NCI-H146 treated with DMSO at 0.1 percent for 48 hours (cell line): ENCODE results near the gene RAB3IL1.

ENCODE experiments used
- DNase-seq: peaks from one replicate; lab custom pipeline; 2025; ENCODE audit not compliant: unreplicated experiment; lab: John Stamatoyannopoulos, UW

The RAB3IL1 gene

DNA sequence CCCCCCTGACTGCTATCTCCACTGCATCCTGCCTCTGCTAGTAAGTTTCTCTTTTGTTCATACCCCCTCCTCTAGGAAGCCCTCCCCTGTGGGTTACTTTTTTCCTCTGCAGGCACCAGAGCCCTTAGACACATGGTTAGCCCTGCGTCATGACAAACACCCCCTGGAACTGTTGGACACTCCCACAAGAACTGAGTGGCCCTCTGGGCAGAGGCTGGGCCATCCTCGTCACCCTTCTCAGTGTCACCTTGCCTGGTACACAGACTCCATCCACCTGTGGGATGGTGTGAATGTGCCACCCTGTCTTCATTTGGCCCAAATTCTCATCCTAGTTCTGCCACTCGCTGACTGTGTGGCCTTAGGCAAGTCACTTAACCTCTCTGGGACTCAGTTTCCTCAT, 4.1 kb upstream of the RAB3IL1 start:
- no peak for DNase-seq

DNA sequence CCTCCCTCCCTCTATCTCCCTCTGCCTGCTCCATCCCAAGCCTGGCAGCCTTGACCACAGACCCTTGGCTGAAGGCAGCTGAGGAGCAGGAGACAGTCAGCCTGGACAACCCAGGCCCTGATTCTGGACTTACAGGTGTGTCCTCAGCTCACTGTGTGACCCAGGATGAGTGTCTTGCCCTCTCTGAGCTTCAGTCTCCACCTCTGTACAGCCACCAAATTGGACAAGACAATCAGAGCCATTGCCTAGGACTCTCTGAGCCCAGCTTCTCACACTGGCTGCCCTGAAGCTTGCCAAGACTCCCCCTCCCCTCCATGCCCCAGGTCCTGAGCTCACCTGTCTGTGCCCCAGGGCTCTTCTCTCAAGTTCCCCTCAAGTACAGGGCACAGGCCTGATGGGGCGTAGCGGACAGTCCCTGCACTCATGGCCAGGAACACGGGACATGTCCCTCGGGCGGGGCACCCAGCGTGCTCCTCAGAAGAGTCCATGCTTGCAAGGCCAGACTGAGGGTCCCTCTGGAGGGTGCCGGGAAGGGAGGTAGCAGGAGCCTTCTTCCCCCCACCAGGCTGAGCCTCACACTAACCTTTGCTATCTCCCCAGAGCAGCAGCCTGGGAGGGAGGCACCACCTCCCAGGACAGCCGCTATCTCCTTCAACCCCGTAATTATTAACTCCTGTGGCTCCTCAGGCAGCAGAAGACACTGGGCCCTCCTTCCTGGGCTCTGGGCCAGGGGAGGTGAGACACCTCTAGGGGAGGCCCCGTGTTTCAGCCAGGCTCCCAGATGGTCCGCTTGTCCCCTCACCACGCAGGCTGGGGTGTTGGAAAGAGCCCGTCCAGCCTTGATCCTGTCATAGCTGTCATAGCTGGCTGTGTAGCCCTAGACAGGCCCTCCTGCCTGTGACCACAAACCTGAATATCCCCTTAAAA, 2.6 kb upstream of the RAB3IL1 start:
- no peak for DNase-seq

DNA sequence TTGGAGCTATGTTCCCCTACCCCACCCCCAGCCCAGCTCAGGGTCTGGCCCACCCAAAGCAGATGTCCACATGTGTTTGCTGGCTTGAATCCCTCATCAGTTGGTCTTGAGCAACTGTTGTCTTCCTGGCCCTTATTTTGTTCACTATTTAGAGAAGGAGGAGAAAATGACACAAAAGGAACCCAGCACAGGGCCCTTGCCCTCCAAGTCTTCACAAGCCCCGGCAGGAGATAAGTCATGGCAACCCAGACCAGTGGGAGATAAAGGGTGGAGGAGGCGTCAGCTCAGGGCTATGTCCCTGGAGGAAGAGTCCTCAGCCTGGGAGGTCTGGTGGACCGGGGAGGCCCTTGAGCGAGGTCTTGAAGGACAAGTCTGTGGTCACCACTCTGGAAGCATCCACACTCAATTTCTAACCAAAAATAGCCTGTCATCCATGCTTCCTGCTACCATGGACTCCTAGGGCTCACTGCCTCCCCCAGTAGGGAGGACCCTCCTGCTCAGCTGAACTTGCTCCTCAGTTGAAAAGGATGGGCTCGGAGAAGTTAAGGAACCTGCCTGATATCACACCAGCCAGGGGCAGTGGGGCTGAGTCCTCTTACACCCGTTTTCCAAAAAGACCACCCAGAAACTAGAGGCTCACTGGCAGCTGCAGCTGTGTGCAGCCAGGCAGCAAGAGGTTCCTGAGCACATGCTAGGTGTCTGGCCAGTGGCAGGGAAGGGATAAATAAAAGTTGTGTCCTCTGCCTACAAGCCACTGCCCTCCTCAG, 1.8 kb upstream of the RAB3IL1 start:
- DNase-seq: no peak

DNA sequence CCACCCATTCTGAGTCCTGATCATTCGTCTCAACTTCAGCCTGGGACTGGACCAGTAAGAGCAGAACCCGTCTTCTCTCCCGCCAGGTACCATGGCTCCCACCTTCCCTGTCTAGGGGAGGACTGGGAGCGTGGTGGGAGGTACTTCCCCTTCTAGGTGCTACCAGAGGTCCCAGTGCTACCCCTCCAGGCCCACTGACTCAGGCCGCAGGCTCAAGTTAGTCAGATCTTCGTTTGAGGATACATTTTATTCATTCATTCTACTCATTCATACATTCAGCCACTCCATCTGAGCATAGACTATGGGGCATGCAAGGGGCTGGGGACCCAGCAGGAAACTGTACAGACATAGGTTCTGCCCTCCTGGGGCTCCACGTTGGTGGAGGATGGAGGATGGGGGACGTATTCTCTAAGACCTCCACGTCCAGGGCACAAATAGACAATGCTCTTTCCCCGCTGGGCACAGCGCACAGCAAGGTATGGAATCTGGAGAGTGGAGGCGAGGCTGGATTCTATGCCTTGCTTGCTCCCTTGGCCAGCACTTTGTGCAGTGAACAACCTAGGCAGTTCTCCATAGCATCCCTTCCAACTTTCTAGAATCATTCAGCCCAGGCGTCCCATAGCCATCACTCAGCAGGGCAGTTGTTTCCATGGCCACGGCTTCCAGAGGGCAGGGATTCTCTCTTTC, 1.0 kb upstream of the RAB3IL1 start:
- no peak for DNase-seq

DNA sequence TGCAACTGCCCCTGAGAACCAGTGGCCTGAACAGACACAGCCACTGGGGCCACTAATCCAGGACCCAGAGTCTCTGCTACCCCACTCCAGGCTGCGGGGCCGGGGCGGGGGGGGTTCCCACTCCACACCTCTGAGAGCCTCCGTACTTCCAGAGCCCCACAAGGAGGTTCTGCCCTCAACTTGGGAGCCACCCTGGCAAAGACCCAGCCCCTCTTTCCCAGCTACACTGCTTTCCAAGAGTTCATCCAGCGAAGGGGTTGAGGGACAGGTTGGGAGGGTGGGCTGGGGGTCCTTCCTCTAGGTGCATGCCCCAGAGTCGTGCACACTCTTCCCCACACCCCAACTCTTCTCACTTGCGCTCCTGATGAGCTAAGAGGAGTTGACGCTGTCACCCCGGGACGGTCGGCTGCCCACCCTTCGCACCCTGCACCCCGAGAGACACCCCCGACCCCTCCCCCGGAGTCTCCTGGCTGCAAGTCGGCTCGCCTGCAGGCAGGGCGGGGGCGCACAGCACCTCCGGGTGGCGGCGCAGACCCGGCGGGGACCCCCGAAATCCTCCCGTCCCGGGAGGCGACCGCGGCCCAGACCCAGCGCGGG, 531 bp downstream of the RAB3IL1 start:
- no peak for DNase-seq

DNA sequence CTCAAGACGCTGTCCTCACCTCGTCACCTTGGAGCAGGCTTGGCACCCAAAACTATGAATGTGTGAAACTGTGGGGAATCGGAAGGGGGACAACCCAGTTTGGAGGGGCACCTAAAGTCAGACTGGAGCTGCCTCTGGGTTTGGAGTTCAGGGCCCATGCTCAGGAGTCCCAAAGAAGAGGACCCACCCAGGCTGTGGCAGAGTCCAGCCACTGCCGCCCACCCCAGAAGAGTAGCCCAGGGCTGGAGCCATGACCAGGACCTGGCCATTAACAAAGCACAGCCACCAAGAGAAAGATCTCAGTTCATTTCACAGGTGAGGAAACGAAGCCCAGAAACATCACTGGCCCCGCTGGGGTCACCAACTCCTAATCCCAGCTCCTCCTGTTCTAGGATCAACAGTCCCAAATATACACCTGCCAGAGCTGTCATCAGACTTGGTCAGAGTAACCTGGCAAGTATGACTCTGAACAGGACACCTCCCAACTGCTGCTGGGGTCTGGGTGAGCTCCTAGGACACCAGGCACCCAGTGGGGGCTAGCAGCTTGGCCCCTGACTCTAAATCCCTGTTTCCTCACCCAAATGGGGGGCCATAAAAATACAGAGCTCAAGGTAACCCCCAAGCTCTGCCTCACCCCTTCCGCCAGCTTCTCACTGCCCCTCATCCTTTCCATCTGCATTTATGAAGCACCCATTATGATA, 2.7 kb downstream of the RAB3IL1 start:
- no peak for DNase-seq

DNA sequence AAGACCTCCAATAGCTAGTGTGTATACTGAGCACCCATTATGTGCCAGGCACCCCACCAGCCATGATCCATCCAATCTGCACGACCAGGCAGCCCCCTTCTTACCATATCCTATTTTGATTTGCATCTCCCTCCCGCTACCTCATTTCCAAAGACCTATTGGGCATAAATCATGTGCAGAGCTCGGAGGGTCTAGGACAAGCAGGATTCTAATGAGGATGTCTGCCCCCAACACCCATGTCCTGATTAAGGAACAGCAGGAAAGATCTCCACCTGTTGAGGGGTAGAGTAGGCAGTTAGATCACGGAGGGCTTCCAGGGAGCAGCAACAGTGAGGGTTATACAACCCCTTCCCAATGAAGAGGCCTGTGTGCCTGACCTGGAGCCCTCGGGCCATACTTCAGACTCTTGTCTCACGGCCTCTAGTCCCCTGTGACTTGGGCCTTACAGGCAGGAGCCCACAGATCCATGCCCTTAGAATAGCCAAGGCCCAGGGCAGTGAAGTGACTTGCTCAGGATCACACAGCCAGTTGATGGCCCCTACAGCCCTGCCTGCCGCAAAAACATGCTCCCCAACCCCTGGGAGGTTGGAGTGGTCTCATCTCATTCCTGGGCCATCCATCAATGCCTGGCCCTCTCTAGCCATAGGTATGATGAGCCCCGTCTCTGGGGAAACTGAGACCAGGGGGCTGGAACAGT, 3.5 kb downstream of the RAB3IL1 start:
- no peak for DNase-seq

DNA sequence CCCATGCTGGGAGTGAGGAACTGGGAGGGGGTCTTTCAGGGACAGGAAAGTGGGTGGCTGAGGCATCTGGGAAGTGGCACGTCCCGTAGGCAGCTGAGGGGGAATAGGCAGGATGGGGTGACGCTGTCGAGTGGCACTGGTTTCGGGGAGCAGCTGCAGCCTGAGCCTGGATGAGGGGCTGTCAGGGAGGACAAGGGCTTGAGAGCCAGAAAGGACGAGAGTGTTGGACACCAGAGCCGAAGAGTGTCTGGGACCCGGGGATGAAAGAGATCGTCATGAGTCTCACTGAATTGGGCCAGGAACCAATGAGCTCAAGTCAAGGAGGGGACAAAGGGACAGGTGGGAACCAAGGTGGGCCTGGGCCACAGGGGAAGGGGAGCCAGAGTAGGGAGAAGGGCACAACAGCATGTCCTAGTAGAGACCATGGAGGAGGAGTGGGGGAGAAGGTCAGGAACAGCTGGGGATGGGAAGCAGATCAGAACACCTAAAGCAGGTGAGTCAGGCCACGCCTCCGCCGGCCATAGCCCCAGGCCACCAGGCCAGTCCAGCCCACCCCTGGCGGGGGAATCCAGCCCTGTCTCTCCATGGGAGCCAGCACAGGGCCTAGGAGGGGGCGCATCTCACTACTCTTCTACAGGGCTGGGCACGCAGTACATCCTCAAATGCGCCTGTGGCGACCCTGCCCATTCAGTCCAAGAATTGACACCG, 4.2 kb downstream of the RAB3IL1 start:
- no peak for DNase-seq

DNA sequence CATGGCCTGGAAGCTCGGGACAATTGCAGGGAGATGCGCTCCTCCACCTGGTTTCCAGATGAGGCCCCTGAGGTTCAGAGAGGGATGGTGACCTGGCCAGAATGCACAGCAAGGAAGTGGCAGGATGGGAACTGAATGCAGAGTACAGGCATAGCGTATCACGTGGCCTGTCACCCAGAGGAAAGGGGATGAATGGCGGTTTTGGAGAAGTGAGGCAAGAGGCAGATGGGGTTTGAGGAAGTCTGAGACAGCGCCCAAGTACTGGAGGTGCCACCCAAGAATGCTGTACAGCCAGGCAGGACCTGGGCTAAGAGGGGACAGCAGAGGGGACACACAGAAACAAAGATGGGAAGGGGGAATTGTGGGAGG, 4.9 kb downstream of the RAB3IL1 start:
- no peak for DNase-seq

DNA sequence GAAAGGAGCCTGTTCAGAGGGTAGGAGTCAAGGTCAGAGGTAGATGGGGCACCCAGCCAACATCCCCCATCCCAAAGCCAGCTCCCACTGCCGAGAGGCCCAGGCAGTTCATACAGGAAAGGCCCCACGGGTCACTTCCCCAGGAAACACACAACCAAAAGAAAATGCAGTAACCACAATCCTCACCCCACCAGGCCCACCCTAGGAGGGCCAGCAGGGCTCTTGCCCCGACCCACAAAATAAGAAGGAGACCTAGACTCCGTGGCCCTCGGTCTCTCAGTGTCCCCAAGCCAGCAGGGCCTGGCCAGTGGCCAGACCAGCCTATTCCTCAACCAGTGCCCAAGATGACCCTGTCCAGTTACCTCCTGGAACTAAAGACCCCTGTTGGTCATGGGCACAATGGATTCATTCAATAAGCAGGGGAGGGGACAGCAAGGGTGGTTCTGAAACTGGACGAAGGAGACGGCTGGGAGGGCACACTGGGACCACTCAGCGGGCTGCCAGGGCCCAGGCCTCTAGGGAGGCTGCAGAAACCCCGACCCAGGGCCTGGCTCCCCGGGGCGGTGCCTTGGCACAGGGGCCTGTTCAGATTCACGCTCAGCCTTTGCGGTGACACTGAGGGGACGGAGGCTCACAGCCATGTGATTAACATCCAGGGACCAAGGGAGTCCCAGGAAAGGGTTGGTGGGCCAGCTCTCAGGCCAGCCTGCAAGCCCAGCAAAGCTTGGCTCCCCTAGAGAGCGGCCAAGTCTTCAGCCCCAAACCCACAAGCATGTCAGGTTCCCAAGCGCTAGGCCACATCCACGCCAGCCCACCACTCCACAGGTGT, 5.5 kb downstream of the RAB3IL1 start:
- DNase-seq: no peak

DNA sequence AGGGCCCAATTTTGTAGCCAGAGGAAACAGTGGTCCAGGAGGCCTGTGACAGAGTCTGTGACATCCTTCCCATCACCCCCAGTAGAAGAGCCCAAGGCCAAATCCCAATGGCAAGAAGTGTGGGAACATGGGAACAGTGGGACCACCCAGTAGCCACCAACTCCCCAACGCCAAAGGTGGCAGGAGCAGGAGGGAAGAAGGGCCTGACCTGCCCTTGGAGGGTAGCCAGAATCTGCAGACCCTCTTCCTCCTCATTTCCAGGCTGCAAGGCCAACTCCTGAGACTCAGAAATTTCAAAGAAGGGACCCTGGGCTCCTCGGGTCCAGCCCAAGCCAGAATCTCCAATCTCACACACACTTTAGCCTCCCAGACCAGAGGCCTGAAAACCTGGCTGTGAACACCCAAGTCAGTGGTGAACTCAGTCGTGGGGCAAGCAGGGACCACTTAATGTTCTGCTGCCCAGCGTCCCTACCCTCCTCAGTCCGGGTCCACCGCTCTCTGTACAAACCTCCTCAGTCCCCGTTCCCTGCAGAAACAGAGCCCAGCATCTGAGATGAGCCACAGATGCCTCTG, 6.2 kb downstream of the RAB3IL1 start:
- no peak for DNase-seq

DNA sequence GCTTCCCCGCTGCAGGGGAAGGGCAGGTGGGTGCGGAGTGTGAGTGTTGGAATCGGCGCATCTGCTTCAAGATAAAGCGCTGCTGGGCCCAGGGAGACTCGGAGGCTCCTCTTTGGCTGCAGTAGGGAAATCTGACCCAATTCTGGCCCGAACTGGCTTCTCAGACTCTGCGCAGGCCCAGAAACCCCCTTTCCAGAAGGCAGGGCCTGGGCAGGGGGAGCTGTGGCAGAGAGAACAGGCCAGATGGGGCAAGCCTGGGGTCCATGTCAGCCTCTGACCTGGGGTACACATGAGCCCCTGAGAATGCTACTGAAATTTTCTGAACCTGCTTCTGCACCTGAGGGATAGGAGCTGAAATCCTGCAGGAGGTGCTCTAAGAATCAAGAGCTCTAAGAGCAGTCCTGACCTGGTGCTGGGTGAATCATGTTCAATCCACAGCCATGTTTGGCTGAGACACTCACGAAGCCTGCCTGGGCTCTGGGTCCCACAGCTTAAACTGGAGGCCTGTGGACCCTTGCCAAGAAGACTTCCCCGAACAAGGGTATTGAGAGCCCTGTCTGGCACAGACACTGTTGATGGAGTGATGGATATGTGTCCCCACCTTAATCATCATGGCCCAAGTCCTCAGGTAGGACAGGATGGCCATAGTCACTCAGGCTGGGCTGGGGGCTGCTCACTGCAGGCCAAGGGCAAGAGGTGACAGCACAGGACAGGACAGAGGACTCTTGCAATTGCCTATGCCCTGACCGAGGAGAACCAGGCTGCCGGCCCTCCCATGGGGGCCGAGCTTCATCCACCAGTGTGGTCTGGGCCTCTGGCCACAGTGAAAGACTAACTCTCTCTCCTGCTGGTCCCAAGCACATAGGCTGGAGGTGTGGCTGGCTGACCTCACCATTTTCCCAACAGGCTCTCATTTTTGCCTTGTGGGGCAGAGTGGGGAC, 6.9 kb downstream of the RAB3IL1 start:
- no peak for DNase-seq

DNA sequence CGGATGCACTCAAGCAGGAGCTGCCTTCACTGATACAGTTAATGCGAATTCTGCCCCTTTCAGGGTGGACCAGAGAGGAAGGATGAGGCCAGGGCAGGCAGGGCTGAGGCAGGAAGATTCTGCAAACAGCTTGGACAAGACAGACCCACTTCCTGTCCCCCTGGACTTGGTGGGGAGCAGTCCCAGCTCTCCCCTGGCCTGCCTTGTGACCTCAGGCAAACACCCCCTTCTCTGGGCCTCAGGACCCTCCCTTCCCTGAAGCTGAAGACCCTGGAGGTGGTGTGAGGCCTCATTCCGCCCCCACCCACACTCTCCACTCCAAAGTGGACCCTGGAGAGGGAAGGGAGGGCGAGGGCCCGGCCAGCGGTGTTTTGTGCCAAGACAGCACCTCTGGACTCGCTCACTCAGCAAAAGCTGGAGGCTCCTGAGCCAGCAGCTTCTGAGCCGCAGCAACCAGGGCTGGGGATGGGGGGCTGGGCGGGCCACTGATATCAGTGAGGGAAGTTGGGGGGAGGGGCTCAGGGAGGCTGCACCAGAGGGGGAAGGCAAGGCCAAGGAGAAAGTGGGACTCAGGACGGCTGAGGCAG, 8.5 kb downstream of the RAB3IL1 start:
- DNase-seq: no peak

DNA sequence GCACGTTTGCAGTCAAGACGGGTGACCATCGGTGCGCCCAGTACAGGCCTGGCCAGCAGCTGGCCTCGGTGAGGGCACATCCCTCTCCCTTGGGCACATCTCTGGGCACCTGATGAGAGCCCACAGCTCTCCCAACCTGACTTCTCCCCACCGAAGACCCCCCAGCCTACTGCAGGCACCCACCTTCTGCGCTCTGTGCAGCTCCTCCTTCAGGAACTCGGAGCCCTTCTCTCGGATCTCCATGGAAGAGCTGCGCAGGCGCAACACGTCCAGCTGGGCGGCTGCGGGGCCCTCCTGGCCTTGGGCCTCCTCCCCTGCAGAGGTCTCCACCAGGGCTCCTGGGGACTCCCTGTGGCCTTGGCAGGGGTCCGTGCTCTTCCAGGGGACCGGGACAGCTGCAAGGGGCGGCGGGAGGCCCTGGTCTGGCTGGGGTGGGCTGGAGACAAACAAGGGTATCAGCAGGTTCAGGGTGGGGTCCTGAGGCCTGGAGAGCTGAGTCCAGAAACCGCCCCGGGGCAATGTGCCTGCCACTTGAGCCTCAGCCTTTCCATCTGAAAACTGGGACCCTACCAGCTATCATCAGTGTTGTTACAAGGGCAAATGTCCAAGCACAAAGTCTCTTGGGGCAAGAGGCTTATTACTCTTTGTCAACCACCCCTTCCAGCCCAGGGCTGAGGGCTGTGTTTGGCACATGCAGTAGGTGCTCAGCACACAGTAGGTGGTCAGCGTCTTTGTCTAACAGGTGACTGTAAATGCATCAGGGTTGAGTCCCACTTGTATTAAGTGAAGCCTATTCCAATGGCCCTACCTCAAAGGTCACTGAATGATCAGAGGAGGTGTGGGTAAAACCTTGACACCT, 9.3 kb downstream of the RAB3IL1 start:
- DNase-seq: no peak

DNA sequence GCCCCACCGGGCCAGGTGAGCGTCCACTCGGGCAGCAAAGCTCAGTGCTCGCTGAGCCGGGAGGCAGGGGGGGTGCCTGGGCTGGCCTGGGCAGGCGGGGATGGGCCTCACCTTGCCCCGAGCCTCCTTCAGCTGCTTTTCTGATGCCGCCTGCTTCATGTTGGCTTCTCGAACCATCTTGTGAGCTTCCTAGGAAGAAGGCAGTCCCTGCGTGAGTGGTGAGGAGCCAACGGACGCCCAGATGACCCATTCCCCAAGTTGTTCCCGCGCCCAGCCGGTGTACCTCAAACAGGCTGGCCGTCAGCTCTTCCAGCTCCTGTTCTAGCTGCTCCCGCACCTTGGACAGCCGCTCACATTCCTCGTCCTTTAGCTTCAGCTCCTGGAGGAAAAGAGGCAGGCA, 10.1 kb downstream of the RAB3IL1 start:
- DNase-seq: no peak

DNA sequence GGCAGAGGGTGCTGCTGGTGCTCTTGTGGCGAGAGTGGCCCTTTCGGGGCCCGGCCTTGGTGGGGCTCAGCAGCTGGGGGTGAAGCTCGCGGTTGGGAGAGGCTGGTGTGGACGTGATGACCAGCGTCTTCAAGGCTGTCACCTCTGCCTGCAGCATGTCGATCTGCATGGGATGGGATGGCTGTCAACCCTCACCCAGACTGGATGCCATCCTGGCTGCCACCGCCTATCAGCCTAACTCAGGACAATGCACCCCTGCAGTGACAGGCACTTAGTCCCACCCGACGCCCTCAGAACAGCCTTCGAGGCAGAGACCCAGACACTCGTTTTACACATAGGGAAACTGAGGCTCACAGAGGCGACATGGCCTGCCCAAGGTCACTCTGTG, 10.8 kb downstream of the RAB3IL1 start:
- no peak for DNase-seq
